OCI-LY7 (cell line): ENCODE data around the gene EIF4E1B. TPM values are rescaled to one million over a fixed set of nuclear protein-coding genes. Genes with fewer than 3 reads are reported as not detected.

Experiments
- BruUV-seq: library from RNA; stranded (reverse); fragments of 400-500 nt; replicated peaks from 2 replicates; lab custom pipeline; 2021; lab: Mats Ljungman, UMichigan
- CTCF ChIA-PET: fragments of 300-600 bp; sonication (Branson Sonifier 250); formaldehyde crosslinking; loops from one replicate; lab custom pipeline; 2022; ENCODE audit warnings: antibody characterized with exemption; ENCODE audit not compliant: unreplicated experiment; lab: Charles Lee
- POLR2A ChIA-PET: fragments of 300-600 bp; sonication (Branson Sonifier 250); formaldehyde crosslinking; loops from one replicate; lab custom pipeline; 2022; ENCODE audit warnings: antibody characterized with exemption; lab: Charles Lee
- DNase-seq: peaks from one replicate; pipeline ENCODE4 v3.0.0-alpha.2; 2015; ENCODE audit warnings: low spot score
- H2AFZ ChIP-seq: fragments of 200-600 bp; sonication (generic), shearing (Covaris generic); 2 replicates; pipeline ENCODE4 v1.6.1; 2014; ENCODE audit warnings: mild to moderate bottlenecking, antibody characterized with exemption, low read length, moderate library complexity
- H3K27ac ChIP-seq: fragments of 200-600 bp; sonication (generic); 2 replicates; pipeline ENCODE4 v1.5.1; 2014; ENCODE audit warnings: mixed run types, low read depth, mild to moderate bottlenecking, moderate library complexity, low read length, inconsistent platforms; ENCODE audit not compliant: poor library complexity, severe bottlenecking
- H3K36me3 ChIP-seq: fragments of 200-600 bp; sonication (generic); 2 replicates; pipeline ENCODE4 v1.6.1; 2014; ENCODE audit warnings: mild to moderate bottlenecking, antibody characterized with exemption, low read length, moderate library complexity, mixed read lengths; ENCODE audit not compliant: insufficient read depth
- H3K4me1 ChIP-seq: fragments of 200-600 bp; sonication (generic); 2 replicates; pipeline ENCODE4 v1.5.1; 2014; ENCODE audit warnings: mild to moderate bottlenecking, low read length; ENCODE audit not compliant: insufficient read depth, poor library complexity, severe bottlenecking
- H3K4me2 ChIP-seq: fragments of 200-600 bp; sonication (generic); 2 replicates; pipeline ENCODE4 v1.6.1; 2014; ENCODE audit warnings: mild to moderate bottlenecking, low read length
- H3K4me3 ChIP-seq: fragments of 200-600 bp; sonication (generic); 2 replicates; pipeline ENCODE4 v1.5.1; 2014; ENCODE audit warnings: mild to moderate bottlenecking, low read depth, low read length; ENCODE audit not compliant: poor library complexity, severe bottlenecking
- H3K79me2 ChIP-seq: fragments of 200-600 bp; sonication (generic); 2 replicates; pipeline ENCODE4 v1.6.1; 2016; ENCODE audit warnings: low read depth, mild to moderate bottlenecking, low read length, moderate library complexity, mixed read lengths; ENCODE audit not compliant: insufficient read depth
- H3K9me2 ChIP-seq: fragments of 200-600 bp; sonication (generic); 2 replicates; pipeline ENCODE4 v1.6.1; 2016; ENCODE audit warnings: mild to moderate bottlenecking, low read length, mixed read lengths; ENCODE audit not compliant: insufficient read depth
- H3K9me3 ChIP-seq: fragments of 200-600 bp; sonication (generic); 2 replicates; pipeline ENCODE4 v1.6.1; 2014; ENCODE audit warnings: mild to moderate bottlenecking, mixed run types, low read length, mixed read lengths
- H4K20me1 ChIP-seq: fragments of 200-600 bp; sonication (generic); 2 replicates; pipeline ENCODE4 v1.6.1; 2014; ENCODE audit warnings: mild to moderate bottlenecking, antibody characterized with exemption, low read length, moderate library complexity, mixed read lengths; ENCODE audit not compliant: insufficient read depth
- EZH2phosphoT487 ChIP-seq: fragments of 200-600 bp; sonication (generic); IDR thresholded peaks from 2 replicates; pipeline ENCODE4 v1.6.1; 2018; ENCODE audit warnings: low read depth, borderline replicate concordance, mild to moderate bottlenecking, mixed run types, antibody characterized with exemption, low read length, moderate library complexity, mixed read lengths
- intact Hi-C: fragments of 100-400 bp; cut with micrococcal nuclease; formaldehyde crosslinking; loops from one replicate; pipeline ENCODE4 v1.10.0; 2022; ENCODE audit not compliant: unreplicated experiment
- total RNA-seq, 2 experiments: library from RNA; depleted of rRNA in 1 of 2; stranded (reverse); fragments of >200 nt in 1 of 2; shearing (Covaris generic) in 1 of 2; gene quantifications; 2 replicates each; pipeline ENCODE4 v1.2.3, GENCODE V29; 2014 to 2022
- TF ChIP-seq, protein P1 (sequence below): fragments of 200-600 bp; sonication (generic); conservative IDR thresholded peaks from 2 replicates; pipeline ENCODE4 v1.5.1; 2014; ENCODE audit warnings: mild to moderate bottlenecking, antibody characterized with exemption, low read length, moderate library complexity, mixed read lengths

Gene EIF4E1B
- total RNA-seq, 2 experiments from 2014 or later, result 0.16 to 2.4 TPM

DNA sequence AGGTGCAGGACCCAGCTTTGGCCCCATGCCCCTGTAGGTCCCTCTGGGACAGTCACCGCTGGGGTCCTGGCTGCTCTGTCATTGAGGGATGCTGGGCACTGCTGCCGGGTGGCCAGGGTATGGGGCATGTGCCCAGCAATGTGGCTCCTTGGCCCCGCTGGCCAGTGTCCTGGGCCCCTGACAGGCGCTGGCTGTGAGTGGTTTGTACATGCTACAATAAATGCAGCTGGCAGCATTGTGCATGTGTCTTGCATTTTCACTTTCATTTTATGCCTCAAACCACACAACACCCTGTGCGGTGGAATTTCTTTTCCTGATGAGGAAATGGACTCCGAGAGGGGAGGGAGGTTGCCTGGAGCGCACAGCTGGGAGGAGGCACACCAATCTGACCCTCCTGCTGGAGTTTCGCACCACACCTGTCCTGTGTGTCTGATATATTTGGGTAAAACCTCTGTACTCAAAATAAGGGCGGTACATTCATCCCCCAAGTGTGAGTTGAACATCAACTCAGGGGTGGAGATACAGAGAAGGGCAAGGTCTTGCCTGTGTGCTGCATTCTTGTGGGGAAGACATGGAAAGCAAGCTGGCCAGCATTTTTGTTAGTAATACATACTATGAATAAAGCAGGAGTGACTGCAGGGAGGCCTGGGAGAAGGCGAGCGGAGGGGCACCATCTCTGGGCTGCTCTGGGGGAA is 28.5 kb downstream of the EIF4E1B start:
- no peak for DNase-seq
- no TSS peak for BruUV-seq
- peaks cover 5% of the 10 kb centered on the region for H3K4me1 ChIP-seq
- ChIA-PET POLR2A (interaction anchor here (0.6 to 0.9 kb wide), 2 partner anchors 252 to 363 kb away, joined by 3 read pairs; no protein-coding TSS in a partner anchor), CTCF (interaction anchor here (1.8 kb wide), 1 partner anchor 11 kb away, joined by 9 read pairs; the partner anchor contains the start of gene TSPAN17)
- H3K9me3 ChIP-seq, result no peaks in the 10 kb centered on the region
- no peak overlapping the region for H2AFZ ChIP-seq
- no peaks in the 10 kb centered on the region for H3K36me3 ChIP-seq
- H3K4me2 ChIP-seq, result peak overlapping the region; percentile 11; the same call in 1 of the 2 replicates
- H4K20me1 ChIP-seq, result no peaks in the 10 kb centered on the region
- no peak overlapping the region for H3K4me3 ChIP-seq
- H3K79me2 ChIP-seq, result no peaks in the 10 kb centered on the region
- TF ChIP-seq, protein P1, sequence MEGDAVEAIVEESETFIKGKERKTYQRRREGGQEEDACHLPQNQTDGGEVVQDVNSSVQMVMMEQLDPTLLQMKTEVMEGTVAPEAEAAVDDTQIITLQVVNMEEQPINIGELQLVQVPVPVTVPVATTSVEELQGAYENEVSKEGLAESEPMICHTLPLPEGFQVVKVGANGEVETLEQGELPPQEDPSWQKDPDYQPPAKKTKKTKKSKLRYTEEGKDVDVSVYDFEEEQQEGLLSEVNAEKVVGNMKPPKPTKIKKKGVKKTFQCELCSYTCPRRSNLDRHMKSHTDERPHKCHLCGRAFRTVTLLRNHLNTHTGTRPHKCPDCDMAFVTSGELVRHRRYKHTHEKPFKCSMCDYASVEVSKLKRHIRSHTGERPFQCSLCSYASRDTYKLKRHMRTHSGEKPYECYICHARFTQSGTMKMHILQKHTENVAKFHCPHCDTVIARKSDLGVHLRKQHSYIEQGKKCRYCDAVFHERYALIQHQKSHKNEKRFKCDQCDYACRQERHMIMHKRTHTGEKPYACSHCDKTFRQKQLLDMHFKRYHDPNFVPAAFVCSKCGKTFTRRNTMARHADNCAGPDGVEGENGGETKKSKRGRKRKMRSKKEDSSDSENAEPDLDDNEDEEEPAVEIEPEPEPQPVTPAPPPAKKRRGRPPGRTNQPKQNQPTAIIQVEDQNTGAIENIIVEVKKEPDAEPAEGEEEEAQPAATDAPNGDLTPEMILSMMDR, result no peak
- no peak for TF ChIP-seq EZH2phosphoT487
- no peaks in the 10 kb centered on the region for H3K9me2 ChIP-seq
- H3K27ac ChIP-seq, result no peak overlapping the region
- intact Hi-C loops, result no loop called here

DNA sequence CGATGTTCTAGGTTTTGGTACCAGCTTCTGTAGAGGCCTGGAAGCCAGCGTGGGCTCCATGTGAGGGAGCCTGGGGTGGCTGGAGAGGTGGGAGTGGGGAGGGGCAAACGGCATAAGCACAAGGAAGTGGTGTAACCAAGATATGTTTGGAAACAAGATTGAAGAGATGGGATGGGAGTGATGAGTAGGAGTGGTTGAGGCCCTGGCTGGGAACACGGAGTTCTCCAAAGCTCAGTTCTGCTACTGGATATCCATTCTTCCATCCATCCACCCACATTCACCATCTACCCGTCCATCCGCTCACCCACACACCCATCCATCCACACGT is 29.0 kb downstream of the EIF4E1B start:
- H3K9me2 ChIP-seq, result no peaks in the 10 kb centered on the region
- no peaks in the 10 kb centered on the region for H3K36me3 ChIP-seq
- H3K9me3 ChIP-seq, result no peaks in the 10 kb centered on the region
- ChIA-PET CTCF (interaction anchor here (1.8 kb wide), 1 partner anchor 12 kb away, joined by 9 read pairs; the partner anchor contains the start of gene TSPAN17), POLR2A (interaction anchor here (0.6 to 0.9 kb wide), 2 partner anchors 252 to 362 kb away, joined by 3 read pairs; no protein-coding TSS in a partner anchor)
- H3K79me2 ChIP-seq, result no peaks in the 10 kb centered on the region
- no peak overlapping the region for H3K27ac ChIP-seq
- no peaks in the 10 kb centered on the region for H4K20me1 ChIP-seq
- intact Hi-C loops, result no loop called here
- no peak for DNase-seq
- H2AFZ ChIP-seq, result no peak overlapping the region
- H3K4me1 ChIP-seq, result peaks cover 5% of the 10 kb centered on the region
- TF ChIP-seq, protein P1, result no peak
- TF ChIP-seq EZH2phosphoT487, result no peak
- H3K4me3 ChIP-seq, result no peak overlapping the region
- BruUV-seq, result no TSS peak
- H3K4me2 ChIP-seq, result no peak overlapping the region
